SK-N-SH (cell line): ENCODE results near the gene MYOG. TPM values are rescaled to one million over a fixed set of nuclear protein-coding genes. Genes with fewer than 3 reads are reported as not detected.

Experiments
- CTCF ChIA-PET: fragments of 300-600, 350-600 bp; formaldehyde crosslinking; extraction: SDS; loops from one replicate; lab custom pipeline; 2021; lab: Yijun Ruan, JAX
- POLR2A ChIA-PET: fragments of 350-600 bp; sonication (Branson Sonifier 250); formaldehyde crosslinking; extraction: SDS; loops from one replicate; lab custom pipeline; 2020; ENCODE audit warnings: antibody characterized with exemption, inconsistent platforms; lab: Yijun Ruan, JAX
- DNase-seq: peaks from one replicate; pipeline ENCODE4 v3.0.0; 2012
- H2AFZ ChIP-seq: fragments of 200-600 bp; sonication (generic); 2 replicates; pipeline ENCODE4 v1.8.1; 2016; ENCODE audit warnings: antibody characterized with exemption, mild to moderate bottlenecking, low read depth
- H3F3A ChIP-seq: fragments of 200-600 bp; sonication (generic); replicated peaks from 2 replicates; pipeline ENCODE3; 2016; ENCODE audit warnings: antibody characterized with exemption, mild to moderate bottlenecking; ENCODE audit not compliant: insufficient read depth
- H3K27ac ChIP-seq, 2 experiments: fragments of 200-500 bp in 1 of 2; fragments of 200-600 bp in 1 of 2; sonication (Bioruptor generic) in 1 of 2; sonication (generic), shearing (Covaris generic) in 1 of 2; 2 replicates each; pipeline versions ENCODE4 v1.5.1 to v1.6.1; 2014 to 2016; ENCODE audit warnings: low read depth in 2 of 2, inconsistent platforms in 1 of 2, low read length in 1 of 2, mild to moderate bottlenecking in 1 of 2, mixed read lengths in 1 of 2
- H3K27me3 ChIP-seq: fragments of 200-600 bp; sonication (generic), shearing (Covaris generic); 2 replicates; pipeline ENCODE4 v1.6.1; 2016; ENCODE audit warnings: mixed run types; ENCODE audit not compliant: insufficient read depth
- H3K36me3 ChIP-seq, 2 experiments: fragments of 200-500 bp in 1 of 2; fragments of 200-600 bp in 1 of 2; sonication (Bioruptor generic) in 1 of 2; sonication (generic) in 1 of 2; replicated peaks in 1 of 2; 2 replicates each; pipeline versions ENCODE3 to v1.5.1; 2014 to 2016; ENCODE audit warnings: low read length in 1 of 2, mild to moderate bottlenecking in 1 of 2; ENCODE audit not compliant: insufficient read depth in 2 of 2, control insufficient read depth in 1 of 2
- H3K4me1 ChIP-seq, 2 experiments: fragments of 200-500 bp in 1 of 2; fragments of 200-600 bp in 1 of 2; sonication (Bioruptor generic) in 1 of 2; sonication (generic), shearing (Covaris generic) in 1 of 2; 2 replicates each; pipeline versions ENCODE4 v1.5.1 to v1.6.1; 2014 to 2016; ENCODE audit warnings: low read depth in 1 of 2, low read length in 1 of 2, mixed run types in 1 of 2; ENCODE audit not compliant: insufficient read depth in 2 of 2, control insufficient read depth in 1 of 2
- H3K4me2 ChIP-seq: fragments of 200-600 bp; sonication (generic), shearing (Covaris generic); 2 replicates; pipeline ENCODE4 v1.6.1; 2017; ENCODE audit warnings: mixed run types
- H3K4me3 ChIP-seq, 2 experiments: fragments of 200-500 bp in 1 of 2; fragments of 200-600 bp in 1 of 2; sonication (Bioruptor generic) in 1 of 2; sonication (generic), shearing (Covaris generic) in 1 of 2; 2 replicates each; pipeline versions ENCODE4 v1.5.1 to v1.8.1; 2014 to 2016; ENCODE audit warnings: low read depth in 2 of 2, inconsistent platforms in 1 of 2, low read length in 1 of 2, mild to moderate bottlenecking in 1 of 2, mixed read lengths in 1 of 2, moderate library complexity in 1 of 2
- H3K79me2 ChIP-seq: fragments of 200-600 bp; sonication (generic); 2 replicates; pipeline ENCODE4 v1.8.1; 2017; ENCODE audit warnings: mild to moderate bottlenecking; ENCODE audit not compliant: insufficient read depth
- H3K9ac ChIP-seq: fragments of 200-600 bp; sonication (generic); 2 replicates; pipeline ENCODE4 v1.6.1; 2017; ENCODE audit warnings: mixed run types
- H3K9me2 ChIP-seq: fragments of 200-600 bp; sonication (generic); 2 replicates; pipeline ENCODE4 v1.6.1; 2017; ENCODE audit warnings: mixed run types
- H3K9me3 ChIP-seq: fragments of 200-600 bp; sonication (generic); 2 replicates; pipeline ENCODE4 v1.6.1; 2017; ENCODE audit warnings: mixed run types, mild to moderate bottlenecking, moderate library complexity
- H4K20me1 ChIP-seq: fragments of 200-600 bp; sonication (generic); 2 replicates; pipeline ENCODE4 v1.6.1; 2017; ENCODE audit warnings: mild to moderate bottlenecking, mixed run types; ENCODE audit not compliant: insufficient read depth
- CTCF ChIP-seq: fragments of 200-600 bp; sonication (generic); IDR thresholded peaks from 2 replicates; pipeline ENCODE4 v1.6.1; 2017; ENCODE audit warnings: antibody characterized with exemption, mild to moderate bottlenecking, moderate library complexity
- FOSL2 ChIP-seq: IDR thresholded peaks from 2 replicates; pipeline ENCODE4 v1.4.0; 2012; ENCODE audit warnings: low read depth, mild to moderate bottlenecking, moderate library complexity, borderline replicate concordance
- FOXJ3 ChIP-seq: sonication (generic); formaldehyde crosslinking; IDR thresholded peaks from 2 replicates; pipeline ENCODE4 v1.5.1; 2020; ENCODE audit warnings: mild to moderate bottlenecking, missing genetic modification reagents
- FOXM1 ChIP-seq: IDR thresholded peaks from 2 replicates; pipeline ENCODE4 v1.4.0; 2012; ENCODE audit warnings: low read depth, mild to moderate bottlenecking
- GABPA ChIP-seq: IDR thresholded peaks from 2 replicates; pipeline ENCODE4 v1.4.0; 2012; ENCODE audit warnings: low read depth, mild to moderate bottlenecking
- GATA2 ChIP-seq: sonication (generic); formaldehyde crosslinking; IDR thresholded peaks from 2 replicates; pipeline ENCODE4 v1.5.0; 2020; ENCODE audit warnings: mild to moderate bottlenecking, missing genetic modification reagents
- MEF2A ChIP-seq: IDR thresholded peaks from 2 replicates; pipeline ENCODE4 v1.4.0; 2012; ENCODE audit warnings: low read depth, borderline replicate concordance
- MXI1 ChIP-seq: IDR thresholded peaks from 2 replicates; pipeline ENCODE4 v1.6.1; 2012; ENCODE audit warnings: mild to moderate bottlenecking, low read depth, low read length, improper control_type of control experiment
- RCOR1 ChIP-seq: fragments of 150-350 bp; IDR thresholded peaks from 2 replicates; pipeline ENCODE4 v1.6.1; 2017; ENCODE audit warnings: antibody characterized with exemption, low read length
- SMC3 ChIP-seq: IDR thresholded peaks from 2 replicates; pipeline ENCODE4 v1.6.1; 2012; ENCODE audit warnings: low read depth, low read length, improper control_type of control experiment
- TAF1 ChIP-seq: IDR thresholded peaks from 2 replicates; pipeline ENCODE4 v1.6.1; 2012; ENCODE audit warnings: low read depth, mild to moderate bottlenecking, low read length, moderate library complexity, borderline replicate concordance
- whole genome bisulfite sequencing: methylation state at CpG from one replicate; pipeline ENCODE4 v1.1.6; 2017; ENCODE audit warnings: low lambda C conversion rate; 5-methylcytosine and 5-hydroxymethylcytosine counted together
- polyA plus RNA-seq, 3 experiments: library from polyadenylated mRNA; depleted of rRNA; stranded (reverse); fragments of >200 nt; gene quantifications; 2 replicates each; pipeline ENCODE4 v1.2.3, GENCODE V29; 2012
- TF ChIP-seq, protein P1 (sequence below): fragments of 150-350 bp; IDR thresholded peaks from 2 replicates; pipeline ENCODE4 v1.6.1; 2017; ENCODE audit warnings: antibody characterized with exemption, low read length, low read depth, borderline replicate concordance
- TF ChIP-seq, protein P2 (sequence below): IDR thresholded peaks from 2 replicates; pipeline ENCODE4 v1.4.0; 2012; ENCODE audit warnings: low read depth, borderline replicate concordance
- TF ChIP-seq, protein P3 (sequence below): IDR thresholded peaks from 2 replicates; pipeline ENCODE4 v1.4.0; 2012; ENCODE audit warnings: low read depth

MYOG gene
- polyA plus RNA-seq, 1 of the 3 experiments (the other 2 are of a cell fraction), result not detected

- Histone ChIP-seq H4K20me1 (no peaks in the 10 kb centered on the region), H3K9me3 (no peaks in the 10 kb centered on the region), H3K4me3 (peak overlapping the region; percentile 48 to 55), H3F3A (peaks cover 5% of the 10 kb centered on the region), H3K27ac (no peak overlapping the region), H3K9me2 (no peaks in the 10 kb centered on the region), H3K79me2 (no peaks in the 10 kb centered on the region), H3K27me3 (no peaks in the 10 kb centered on the region), H3K9ac (no peak overlapping the region), H3K36me3 (no peaks in the 10 kb centered on the region), H3K4me2 (peak overlapping the region; percentile 54), H3K4me1 (peaks cover 21 to 69% of the 10 kb centered on the region in 2 experiments), H2AFZ (peak overlapping the region; percentile 55; the same call in 1 of the 2 replicates)
- WGBS, result 87% methylated on average over 7 of the region's 7 CpGs
- ChIA-PET POLR2A (no interaction called here), CTCF (interaction anchor here (0.9 to 26.1 kb wide), 12 partner anchors 10 to 141 kb away, joined by 3 to 602 read pairs (median 7); partner anchors contain the start of gene MYBPH)
- DNase-seq, result no peak
- TF ChIP-seq, protein P1, sequence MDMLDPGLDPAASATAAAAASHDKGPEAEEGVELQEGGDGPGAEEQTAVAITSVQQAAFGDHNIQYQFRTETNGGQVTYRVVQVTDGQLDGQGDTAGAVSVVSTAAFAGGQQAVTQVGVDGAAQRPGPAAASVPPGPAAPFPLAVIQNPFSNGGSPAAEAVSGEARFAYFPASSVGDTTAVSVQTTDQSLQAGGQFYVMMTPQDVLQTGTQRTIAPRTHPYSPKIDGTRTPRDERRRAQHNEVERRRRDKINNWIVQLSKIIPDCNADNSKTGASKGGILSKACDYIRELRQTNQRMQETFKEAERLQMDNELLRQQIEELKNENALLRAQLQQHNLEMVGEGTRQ, result no peak
- TF ChIP-seq GABPA, result no peak
- no peak for TF ChIP-seq TAF1
- TF ChIP-seq, protein P2, sequence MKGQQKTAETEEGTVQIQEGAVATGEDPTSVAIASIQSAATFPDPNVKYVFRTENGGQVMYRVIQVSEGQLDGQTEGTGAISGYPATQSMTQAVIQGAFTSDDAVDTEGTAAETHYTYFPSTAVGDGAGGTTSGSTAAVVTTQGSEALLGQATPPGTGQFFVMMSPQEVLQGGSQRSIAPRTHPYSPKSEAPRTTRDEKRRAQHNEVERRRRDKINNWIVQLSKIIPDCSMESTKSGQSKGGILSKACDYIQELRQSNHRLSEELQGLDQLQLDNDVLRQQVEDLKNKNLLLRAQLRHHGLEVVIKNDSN, result no peak
- TF ChIP-seq CTCF, result peak; percentile 0; the same call in 1 of the 2 replicates
Observed at GRCh38 chr1:203128431-203128715, 42.6 kb upstream of the MYOG start.

DNA sequence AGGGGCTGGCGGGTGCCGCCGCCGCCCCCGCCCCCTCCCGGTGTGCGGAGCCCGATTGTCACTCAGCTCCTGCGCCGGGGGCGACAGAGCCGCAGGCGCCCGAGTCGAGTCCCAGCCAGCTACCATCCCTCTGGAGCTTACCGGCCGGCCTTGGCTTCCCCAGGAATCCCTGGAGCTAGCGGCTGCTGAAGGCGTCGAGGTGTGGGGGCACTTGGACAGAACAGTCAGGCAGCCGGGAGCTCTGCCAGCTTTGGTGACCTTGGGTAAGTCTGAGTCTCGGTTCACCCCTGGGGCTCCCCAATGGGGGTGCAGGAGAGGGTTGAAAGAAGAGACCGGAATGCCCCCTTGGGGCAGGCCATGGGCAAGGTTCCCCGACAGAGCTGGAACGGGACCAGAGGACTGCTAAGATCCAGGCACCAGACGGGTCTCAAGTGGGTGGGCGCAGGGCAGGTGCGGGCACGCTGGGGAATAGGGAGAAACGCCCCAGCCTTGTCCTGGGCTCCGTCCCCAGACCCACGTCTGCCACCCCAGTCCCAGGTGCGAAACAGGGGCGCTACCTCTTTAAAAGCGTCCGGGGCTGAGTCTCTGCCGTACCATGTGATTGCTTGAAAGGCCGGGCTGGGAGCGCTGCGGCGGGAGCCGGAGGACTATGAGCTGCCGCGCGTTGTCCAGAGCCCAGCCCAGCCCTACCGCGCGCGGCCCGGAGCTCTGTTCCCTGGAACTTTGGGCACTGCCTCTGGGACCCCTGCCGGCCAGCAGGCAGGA, 42.0 kb upstream of the MYOG start, which contains the start of gene ADORA1:
Gene ADORA1 (plus strand): TSS at position 61 of the 765 bp plus-strand sequence. CDS start 1,116 bp downstream, outside the sequence.
- Histone ChIP-seq H3K4me1 (peaks cover 21 to 69% of the 10 kb centered on the region in 2 experiments), H3K36me3 (no peaks in the 10 kb centered on the region), H3K9ac (peak within 1 kb of the TSS; percentile 3; the same call in 1 of the 2 replicates), H3F3A (peaks cover 5% of the 10 kb centered on the region), H3K9me2 (no peaks in the 10 kb centered on the region), H3K9me3 (no peaks in the 10 kb centered on the region), H3K27ac (no peak within 1 kb of the TSS), H2AFZ (peak within 1 kb of the TSS; percentile 55; the same call in 1 of the 2 replicates), H3K4me3 (peak within 1 kb of the TSS; percentile 48 to 55), H3K79me2 (no peaks in the 10 kb centered on the region), H3K4me2 (peak within 1 kb of the TSS; percentile 54), H4K20me1 (no peaks in the 10 kb centered on the region), H3K27me3 (no peaks in the 10 kb centered on the region; the same call in 1 of the 2 replicates)
- peak; percentile 80 for DNase-seq
- CTCF ChIA-PET, result interaction anchor here (0.8 to 26.1 kb wide), 16 partner anchors 11 to 182 kb away, joined by 3 to 602 read pairs (median 6); partner anchors contain the start of gene MYBPH
- TF ChIP-seq GATA2 (CRISPR knock-in tag) (no peak), MXI1 (no peak), CTCF (peak; percentile 28; the same call in 1 of the 2 replicates), FOXM1 (no peak), FOXJ3 (CRISPR knock-in tag) (no peak), MEF2A (no peak), RCOR1 (no peak), FOSL2 (no peak), GABPA (no peak), SMC3 (no peak)
- TF ChIP-seq, protein P3, sequence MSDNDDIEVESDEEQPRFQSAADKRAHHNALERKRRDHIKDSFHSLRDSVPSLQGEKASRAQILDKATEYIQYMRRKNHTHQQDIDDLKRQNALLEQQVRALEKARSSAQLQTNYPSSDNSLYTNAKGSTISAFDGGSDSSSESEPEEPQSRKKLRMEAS, result peak; percentile 68; the same call in 1 of the 2 replicates
- TF ChIP-seq, protein P2, result peak; percentile 71
- WGBS, result 20% methylated on average over 20 of the region's 51 CpGs
- POLR2A ChIA-PET, result no interaction called here
